SU-DHL-6 (cell line): ENCODE data around the gene C19orf25.
A peak's percentile ranks its signal among the peaks of the same experiment; 100 is the strongest.

Experiments
- H2AFZ ChIP-seq: fragments of 200-600 bp; sonication (generic); 2 replicates; pipeline ENCODE4 v1.6.1; 2014; ENCODE audit warnings: low read depth, mild to moderate bottlenecking, moderate library complexity, mixed read lengths, antibody characterized with exemption, low read length; ENCODE audit not compliant: severe bottlenecking
- H3F3A ChIP-seq: fragments of 200-600 bp; shearing (Covaris generic); 2 replicates; pipeline ENCODE4 v1.6.0; 2016; ENCODE audit warnings: antibody characterized with exemption, mild to moderate bottlenecking; ENCODE audit not compliant: insufficient read depth
- H3K27ac ChIP-seq: fragments of 200-600 bp; sonication (generic); 2 replicates; pipeline ENCODE4 v1.5.1; 2016; ENCODE audit warnings: low read depth, mild to moderate bottlenecking, low read length, moderate library complexity, mixed read lengths
- H3K27me3 ChIP-seq: fragments of 200-600 bp; sonication (generic), shearing (Covaris generic); 2 replicates; pipeline ENCODE4 v1.6.0; 2014; ENCODE audit warnings: mild to moderate bottlenecking, low read length
- H3K36me3 ChIP-seq: fragments of 200-600 bp; sonication (generic); 2 replicates; pipeline ENCODE4 v1.6.1; 2014; ENCODE audit warnings: mild to moderate bottlenecking, low read length, mixed read lengths
- H3K4me2 ChIP-seq: fragments of 300-600, 200-600 bp; shearing (Covaris generic), sonication (generic); 2 replicates; pipeline ENCODE4 v1.6.0; 2014; ENCODE audit warnings: low read length, low read depth, mild to moderate bottlenecking; ENCODE audit not compliant: poor library complexity, severe bottlenecking
- H3K4me3 ChIP-seq: fragments of 200-600 bp; sonication (generic); 2 replicates; pipeline ENCODE4 v1.5.1; 2014; ENCODE audit warnings: antibody characterized with exemption, low read length, mild to moderate bottlenecking, mixed read lengths; ENCODE audit not compliant: insufficient read depth, poor library complexity, severe bottlenecking
- H3K79me2 ChIP-seq: fragments of 200-600 bp; sonication (generic); 2 replicates; pipeline ENCODE4 v1.6.1; 2014; ENCODE audit warnings: mild to moderate bottlenecking, low read length, moderate library complexity; ENCODE audit not compliant: insufficient read depth
- H3K9ac ChIP-seq: fragments of 200-600 bp; sonication (generic); 2 replicates; pipeline ENCODE4 v1.7.0; 2014; ENCODE audit warnings: mild to moderate bottlenecking, low read length
- H3K9me2 ChIP-seq: fragments of 200-600 bp; sonication (generic); replicated peaks from 2 replicates; pipeline ENCODE4 v1.6.1; 2014; ENCODE audit warnings: low read length; ENCODE audit not compliant: insufficient read depth
- H3K9me3 ChIP-seq: fragments of 200-600 bp; sonication (generic); 2 replicates; pipeline ENCODE4 v1.6.1; 2014; ENCODE audit warnings: low read length, mixed read lengths; ENCODE audit not compliant: insufficient read depth
- H4K20me1 ChIP-seq: fragments of 200-600 bp; sonication (generic); 2 replicates; pipeline ENCODE4 v1.6.1; 2014; ENCODE audit warnings: low read depth, mild to moderate bottlenecking, antibody characterized with exemption, low read length, moderate library complexity, mixed read lengths
- EZH2phosphoT487 ChIP-seq: fragments of 200-600 bp; sonication (generic), shearing (Covaris generic); conservative IDR thresholded peaks from 2 replicates; pipeline ENCODE4 v1.6.1; 2018; ENCODE audit warnings: mild to moderate bottlenecking, antibody characterized with exemption, low read length, moderate library complexity, mixed read lengths
- TF ChIP-seq, protein P1 (sequence below): fragments of 200-600 bp; sonication (generic); IDR thresholded peaks from one replicate; pipeline ENCODE4 v1.5.1; 2017; ENCODE audit warnings: antibody characterized with exemption, mild to moderate bottlenecking, low read length, moderate library complexity; ENCODE audit not compliant: insufficient read depth, poor library complexity, severe bottlenecking

C19orf25 gene

DNA sequence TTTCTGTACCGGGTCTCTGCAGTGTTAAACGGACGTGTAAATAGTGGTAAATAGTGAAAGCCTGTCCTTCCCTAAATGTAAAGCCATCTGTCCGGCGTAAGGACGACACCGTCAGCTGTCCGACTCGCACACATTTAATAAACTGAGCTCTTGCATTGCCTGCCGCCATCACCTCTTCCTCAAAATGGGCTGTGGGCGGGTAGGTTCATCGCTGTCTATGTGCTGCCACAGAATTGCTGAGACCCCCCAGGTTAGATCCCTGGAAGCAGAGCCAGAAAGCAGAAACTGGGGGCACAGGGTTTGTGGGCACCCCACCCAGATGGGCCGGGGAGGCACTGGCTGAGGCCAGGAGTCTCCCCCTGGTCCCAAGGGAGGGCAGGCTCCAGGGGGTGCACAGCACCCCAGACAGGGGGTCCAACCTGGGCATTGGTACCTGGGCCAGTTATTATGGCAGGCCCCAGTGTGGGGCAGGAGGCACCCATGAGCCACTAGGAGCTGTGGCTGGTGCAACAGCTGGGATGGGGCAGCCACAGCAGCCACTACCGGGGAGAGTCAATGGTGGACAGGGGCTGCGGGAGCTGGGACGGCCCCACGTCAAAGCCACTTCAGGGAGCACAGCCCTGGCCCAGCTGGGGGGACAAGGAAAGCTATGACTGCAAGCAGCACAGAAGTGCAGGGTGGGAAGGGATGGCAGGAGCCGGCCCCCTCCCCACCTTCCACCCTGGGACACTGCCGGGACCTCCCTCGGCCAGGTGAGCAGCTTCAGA, 5.7 kb downstream of the C19orf25 start:
- H3F3A ChIP-seq: no peaks in the 10 kb centered on the region
- H4K20me1 ChIP-seq: peaks cover 3% of the 10 kb centered on the region; the same call in 1 of the 2 replicates
- H3K27ac ChIP-seq: no peak overlapping the region
- no peaks in the 10 kb centered on the region for H3K9me2 ChIP-seq
- no peaks in the 10 kb centered on the region for H3K36me3 ChIP-seq
- peaks cover 15% of the 10 kb centered on the region for H3K79me2 ChIP-seq
- no peaks in the 10 kb centered on the region for H3K9me3 ChIP-seq
- no peaks in the 10 kb centered on the region for H3K27me3 ChIP-seq
- H2AFZ ChIP-seq: no peak overlapping the region
- H3K4me2 ChIP-seq: no peak overlapping the region
- TF ChIP-seq, protein P1, sequence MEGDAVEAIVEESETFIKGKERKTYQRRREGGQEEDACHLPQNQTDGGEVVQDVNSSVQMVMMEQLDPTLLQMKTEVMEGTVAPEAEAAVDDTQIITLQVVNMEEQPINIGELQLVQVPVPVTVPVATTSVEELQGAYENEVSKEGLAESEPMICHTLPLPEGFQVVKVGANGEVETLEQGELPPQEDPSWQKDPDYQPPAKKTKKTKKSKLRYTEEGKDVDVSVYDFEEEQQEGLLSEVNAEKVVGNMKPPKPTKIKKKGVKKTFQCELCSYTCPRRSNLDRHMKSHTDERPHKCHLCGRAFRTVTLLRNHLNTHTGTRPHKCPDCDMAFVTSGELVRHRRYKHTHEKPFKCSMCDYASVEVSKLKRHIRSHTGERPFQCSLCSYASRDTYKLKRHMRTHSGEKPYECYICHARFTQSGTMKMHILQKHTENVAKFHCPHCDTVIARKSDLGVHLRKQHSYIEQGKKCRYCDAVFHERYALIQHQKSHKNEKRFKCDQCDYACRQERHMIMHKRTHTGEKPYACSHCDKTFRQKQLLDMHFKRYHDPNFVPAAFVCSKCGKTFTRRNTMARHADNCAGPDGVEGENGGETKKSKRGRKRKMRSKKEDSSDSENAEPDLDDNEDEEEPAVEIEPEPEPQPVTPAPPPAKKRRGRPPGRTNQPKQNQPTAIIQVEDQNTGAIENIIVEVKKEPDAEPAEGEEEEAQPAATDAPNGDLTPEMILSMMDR: no peak
- TF ChIP-seq EZH2phosphoT487: no peak
- H3K9ac ChIP-seq: no peak overlapping the region
- no peak overlapping the region for H3K4me3 ChIP-seq

DNA sequence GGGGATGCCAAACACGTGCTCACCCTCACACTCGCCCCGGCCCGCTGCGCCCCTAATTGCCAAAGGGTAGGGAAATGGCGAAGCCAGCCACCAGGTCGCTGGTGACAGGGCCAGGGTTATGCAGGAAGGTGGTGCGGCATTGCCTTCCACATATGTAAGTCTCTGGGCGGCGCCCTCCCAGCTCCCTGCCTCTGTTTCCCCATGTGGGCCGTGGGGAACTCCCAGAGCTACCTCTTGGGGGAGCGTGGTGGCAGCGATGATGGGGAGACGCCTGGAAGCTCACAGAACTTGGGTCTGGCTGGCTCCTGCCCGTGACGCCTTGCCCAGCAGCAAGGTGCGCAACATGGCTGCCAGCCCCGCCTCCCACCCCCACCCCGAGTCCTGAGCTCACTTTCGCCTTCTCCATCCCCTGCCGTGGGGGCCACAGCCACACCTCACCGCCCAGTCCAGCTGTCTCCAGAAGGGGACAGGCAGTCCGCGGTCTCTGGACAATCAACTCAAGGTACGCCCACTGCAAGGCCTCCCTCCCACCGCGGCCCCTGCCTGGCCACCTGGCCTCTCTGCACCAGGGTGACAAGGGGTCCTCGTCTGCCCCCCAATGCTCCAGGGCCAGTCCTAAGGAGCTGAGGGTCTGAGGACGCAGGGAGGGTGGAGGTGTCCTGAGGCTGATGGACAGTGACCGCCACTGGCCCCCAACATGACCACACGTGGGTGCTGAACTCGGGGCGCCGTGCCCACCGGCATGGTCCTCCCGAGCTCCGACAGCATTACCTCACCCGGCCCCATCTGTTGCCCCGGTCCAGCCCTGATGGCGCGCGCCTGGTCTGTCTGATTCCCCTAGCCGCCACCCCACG, 6.6 kb downstream of the C19orf25 start:
- Histone ChIP-seq H3K27ac (no peak overlapping the region), H3K9me2 (no peaks in the 10 kb centered on the region), H3K4me2 (no peak overlapping the region), H3K4me3 (no peak overlapping the region), H3K36me3 (no peaks in the 10 kb centered on the region), H3K9me3 (no peaks in the 10 kb centered on the region), H3K27me3 (no peaks in the 10 kb centered on the region), H3K79me2 (peaks cover 9% of the 10 kb centered on the region; the same call in 1 of the 2 replicates), H3F3A (no peaks in the 10 kb centered on the region), H2AFZ (no peak overlapping the region), H4K20me1 (peaks cover 3% of the 10 kb centered on the region; the same call in 1 of the 2 replicates), H3K9ac (no peak overlapping the region)
- no peak for TF ChIP-seq EZH2phosphoT487
- TF ChIP-seq, protein P1: no peak

DNA sequence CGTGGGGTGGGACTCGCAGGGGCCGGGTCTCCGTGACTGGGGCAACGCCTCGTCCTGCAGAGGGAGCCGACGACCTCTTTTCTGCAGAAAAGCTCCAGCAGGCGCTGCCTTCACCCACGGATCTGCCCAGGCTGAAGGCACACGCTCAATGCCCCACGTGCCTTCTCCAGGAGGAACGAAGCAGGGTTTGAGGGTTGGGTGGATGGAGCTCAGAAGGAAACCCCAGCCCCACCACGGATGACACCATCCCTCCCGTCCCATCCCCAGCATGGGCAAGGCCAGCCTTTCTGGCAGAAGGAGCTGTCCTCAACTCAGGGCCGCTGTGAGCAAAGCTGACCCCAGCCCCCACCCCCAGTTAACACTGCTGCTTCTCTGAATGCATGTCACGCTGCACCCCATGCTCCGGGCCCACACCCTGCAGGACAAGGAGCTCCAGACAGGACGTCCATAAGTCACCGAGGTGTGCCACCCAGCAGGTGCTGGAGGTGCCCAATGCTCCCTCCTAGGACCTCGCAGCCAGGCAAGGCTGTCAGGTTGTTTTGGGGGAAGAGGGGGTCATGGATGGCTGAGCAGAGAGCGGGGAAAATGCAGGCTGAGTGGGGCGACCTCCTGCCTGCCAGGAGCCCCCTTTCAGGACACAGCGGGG, 7.4 kb downstream of the C19orf25 start:
- Histone ChIP-seq H3K36me3 (no peaks in the 10 kb centered on the region), H3K27me3 (no peaks in the 10 kb centered on the region), H3K27ac (no peak overlapping the region), H3K9me3 (no peaks in the 10 kb centered on the region), H3K9me2 (no peaks in the 10 kb centered on the region), H4K20me1 (peaks cover 3% of the 10 kb centered on the region; the same call in 1 of the 2 replicates), H3K9ac (no peak overlapping the region), H3K79me2 (peaks cover 5% of the 10 kb centered on the region; the same call in 1 of the 2 replicates), H3F3A (no peaks in the 10 kb centered on the region), H3K4me2 (peak overlapping the region; percentile 14), H3K4me3 (no peak overlapping the region), H2AFZ (no peak overlapping the region)
- TF ChIP-seq, protein P1: no peak
- TF ChIP-seq EZH2phosphoT487: no peak
